ENCODE measurements around the gene MYO5A. TPM values are rescaled to one million over a fixed set of nuclear protein-coding genes. Genes with fewer than 3 reads are reported as not detected.

The MYO5A gene
- total RNA-seq, 1 experiment from 2014 or later = 9.9 TPM

GRCh38 chr15:52527911-52528563 is 643 bp downstream of the MYO5A start:
- intact Hi-C loops (cut with micrococcal nuclease; ENCODE audit: unreplicated experiment) = loop anchor here (2.0 to 10.0 kb wide), 4 partner anchors 89 to 273 kb away; no protein-coding TSS in a partner anchor
- Mint-ChIP-seq H3K36me3 (ENCODE audit: insufficient read depth, unreplicated experiment) (no peaks in the 10 kb centered on the region), H3K4me3 (ENCODE audit: unreplicated experiment) (peak overlapping the region; percentile 71), H3K27ac (ENCODE audit: unreplicated experiment) (no peak overlapping the region), H3K9me3 (ENCODE audit: unreplicated experiment) (no peaks in the 10 kb centered on the region), H3K4me1 (ENCODE audit: low read depth, unreplicated experiment) (peaks cover 7% of the 10 kb centered on the region), H3K27me3 (ENCODE audit: insufficient read depth, unreplicated experiment) (peaks cover 19% of the 10 kb centered on the region)
- DNase-seq = no peak
- CTCF ChIA-PET = interaction anchor here (0.8 kb wide), 1 partner anchor 557 kb away, joined by 3 read pairs; no protein-coding TSS in a partner anchor
- H3K36me3 ChIP-seq (ENCODE audit: control insufficient read depth, insufficient read depth, low read length) = no peaks in the 10 kb centered on the region
- POLR2A ChIA-PET = no interaction called here
- H3K27me3 ChIP-seq (replicated peaks; ENCODE audit: control insufficient read depth, insufficient read depth, low read length) = no peaks in the 10 kb centered on the region
- peak overlapping the region; percentile 56 for H3K4me3 ChIP-seq (ENCODE audit: low read depth, low read length)
- TF ChIP-seq CTCF (IDR thresholded peaks at IDR 0.05; ENCODE audit: insufficient read depth in 1 of 2, low read depth in 1 of 2, low read length in 1 of 2, severe bottlenecking in 1 of 2, unreplicated experiment in 1 of 2) = no peak
- BruUV-seq (replicated peaks) = no TSS peak
- peaks cover 6% of the 10 kb centered on the region; the same call in 1 of the 2 replicates for H3K4me1 ChIP-seq
- H3K9me3 ChIP-seq = no peaks in the 10 kb centered on the region

GRCh38 chr15:52527196-52527910 is 1.3 kb downstream of the MYO5A start:
- peak overlapping the region; percentile 71 for H3K4me3 Mint-ChIP-seq (ENCODE audit: unreplicated experiment)
- POLR2A ChIA-PET = no interaction called here
- H3K9me3 Mint-ChIP-seq (ENCODE audit: unreplicated experiment) = no peaks in the 10 kb centered on the region
- no peaks in the 10 kb centered on the region for H3K36me3 ChIP-seq (ENCODE audit: control insufficient read depth, insufficient read depth, low read length)
- peaks cover 6% of the 10 kb centered on the region; the same call in 1 of the 2 replicates for H3K4me1 ChIP-seq
- no peaks in the 10 kb centered on the region for H3K36me3 Mint-ChIP-seq (ENCODE audit: insufficient read depth, unreplicated experiment)
- H3K4me1 Mint-ChIP-seq (ENCODE audit: low read depth, unreplicated experiment) = peaks cover 7% of the 10 kb centered on the region
- H3K27me3 ChIP-seq (replicated peaks; ENCODE audit: control insufficient read depth, insufficient read depth, low read length) = no peaks in the 10 kb centered on the region
- CTCF ChIA-PET = interaction anchor here (0.8 kb wide), 1 partner anchor 557 kb away, joined by 3 read pairs; no protein-coding TSS in a partner anchor
- no peak for TF ChIP-seq CTCF (IDR thresholded peaks at IDR 0.05; ENCODE audit: insufficient read depth in 1 of 2, low read depth in 1 of 2, low read length in 1 of 2, severe bottlenecking in 1 of 2, unreplicated experiment in 1 of 2)
- BruUV-seq (replicated peaks) = TSS peak; percentile 33
- H3K9me3 ChIP-seq = no peaks in the 10 kb centered on the region
- intact Hi-C loops (cut with micrococcal nuclease; ENCODE audit: unreplicated experiment) = loop anchor here (5.0 to 10.0 kb wide), 2 partner anchors 90 to 273 kb away; no protein-coding TSS in a partner anchor
- H3K27ac Mint-ChIP-seq (ENCODE audit: unreplicated experiment) = no peak overlapping the region
- peaks cover 19% of the 10 kb centered on the region for H3K27me3 Mint-ChIP-seq (ENCODE audit: insufficient read depth, unreplicated experiment)
- no peak for DNase-seq
- no peak overlapping the region for H3K4me3 ChIP-seq (ENCODE audit: low read depth, low read length)

GRCh38 chr15:52524223-52525136 is 4.2 kb downstream of the MYO5A start:
- Mint-ChIP-seq H3K9me3 (ENCODE audit: unreplicated experiment) (no peaks in the 10 kb centered on the region), H3K36me3 (ENCODE audit: insufficient read depth, unreplicated experiment) (no peaks in the 10 kb centered on the region), H3K4me3 (ENCODE audit: unreplicated experiment) (no peak overlapping the region), H3K4me1 (ENCODE audit: low read depth, unreplicated experiment) (no peaks in the 10 kb centered on the region), H3K27ac (ENCODE audit: unreplicated experiment) (no peak overlapping the region), H3K27me3 (ENCODE audit: insufficient read depth, unreplicated experiment) (peaks cover 11% of the 10 kb centered on the region)
- Histone ChIP-seq H3K9me3 (no peaks in the 10 kb centered on the region), H3K4me3 (ENCODE audit: low read depth, low read length) (no peak overlapping the region), H3K4me1 (peaks cover 4% of the 10 kb centered on the region; the same call in 1 of the 2 replicates), H3K36me3 (ENCODE audit: control insufficient read depth, insufficient read depth, low read length) (no peaks in the 10 kb centered on the region), H3K27me3 (replicated peaks; ENCODE audit: control insufficient read depth, insufficient read depth, low read length) (no peaks in the 10 kb centered on the region)
- ChIA-PET CTCF (no interaction called here), POLR2A (no interaction called here)
- DNase-seq = no peak
- intact Hi-C loops (cut with micrococcal nuclease; ENCODE audit: unreplicated experiment) = loop anchor here (5.0 to 10.0 kb wide), 2 partner anchors 93 to 270 kb away; no protein-coding TSS in a partner anchor
- BruUV-seq (replicated peaks) = no TSS peak
- no peak for TF ChIP-seq CTCF (IDR thresholded peaks at IDR 0.05; ENCODE audit: insufficient read depth in 1 of 2, low read depth in 1 of 2, low read length in 1 of 2, severe bottlenecking in 1 of 2, unreplicated experiment in 1 of 2)
